CD14-positive monocyte (primary cell): ENCODE measurements around the gene ACSBG1. TPM values are rescaled to one million over a fixed set of nuclear protein-coding genes. Genes with fewer than 3 reads are reported as not detected.

Experiments
- DNase-seq, 3 donors: peaks; one replicate each; pipeline ENCODE4 v3.0.0-alpha.2; 2011 to 2022
- H2AFZ ChIP-seq: 2 replicates; pipeline ENCODE4 v1.6.0; 2012; ENCODE audit warnings: mild to moderate bottlenecking, low read depth, low read length, inconsistent platforms; ENCODE audit not compliant: insufficient read depth, poor library complexity, severe bottlenecking
- H3K27ac ChIP-seq, 2 donors: 1 replicate in 1 of 2; 2 replicates in 1 of 2; pipeline ENCODE4 v1.5.1; 2012 to 2013; ENCODE audit warnings: low read length in 2 of 2, control low read depth in 1 of 2, inconsistent platforms in 1 of 2, low read depth in 1 of 2, mild to moderate bottlenecking in 1 of 2
- H3K27me3 ChIP-seq, 2 donors: one replicate each; pipeline versions ENCODE4 v1.6.0 to v1.6.1; 2011 to 2013; ENCODE audit warnings: low read length in 2 of 2; ENCODE audit not compliant: control insufficient read depth in 2 of 2, insufficient read depth in 2 of 2
- H3K36me3 ChIP-seq, 2 donors: replicated peaks in 1 of 2; 1 replicate in 1 of 2; 2 replicates in 1 of 2; pipeline versions ENCODE4 v1.5.1 to v1.6.1; 2012 to 2013; ENCODE audit warnings: low read length in 2 of 2, control low read depth in 1 of 2, inconsistent platforms in 1 of 2, mild to moderate bottlenecking in 1 of 2; ENCODE audit not compliant: insufficient read depth in 2 of 2, control insufficient read depth in 1 of 2
- H3K4me1 ChIP-seq, 2 donors: 1 replicate in 1 of 2; 2 replicates in 1 of 2; pipeline versions ENCODE4 v1.5.1 to v1.6.1; 2012 to 2013; ENCODE audit warnings: low read length in 2 of 2, control low read depth in 1 of 2, inconsistent platforms in 1 of 2, mild to moderate bottlenecking in 1 of 2, moderate library complexity in 1 of 2; ENCODE audit not compliant: insufficient read depth in 2 of 2, control insufficient read depth in 1 of 2
- H3K4me2 ChIP-seq: replicated peaks from 2 replicates; pipeline ENCODE3; 2012; ENCODE audit warnings: low read length, moderate library complexity, mild to moderate bottlenecking; ENCODE audit not compliant: poor library complexity, severe bottlenecking; ENCODE audit errors: extremely low read depth
- H3K4me3 ChIP-seq, 3 experiments: fragments of 200-600 bp in 1 of 3; sonication (generic) in 1 of 3; replicated peaks in 1 of 3; 1 replicate in 2 of 3; 2 replicates in 1 of 3; pipeline ENCODE4 v1.5.1; 2011 to 2013; ENCODE audit warnings: low read length in 3 of 3, mild to moderate bottlenecking in 3 of 3, control low read depth in 2 of 3, low read depth in 2 of 3, inconsistent platforms in 1 of 3, moderate library complexity in 1 of 3
- H3K79me2 ChIP-seq: 2 replicates; pipeline ENCODE4 v1.6.0; 2012; ENCODE audit warnings: mild to moderate bottlenecking, control low read depth, inconsistent platforms, low read length, moderate library complexity; ENCODE audit not compliant: insufficient read depth
- H3K9ac ChIP-seq: 2 replicates; pipeline ENCODE4 v1.6.0; 2017; ENCODE audit warnings: low read length, mild to moderate bottlenecking; ENCODE audit not compliant: insufficient read depth, poor library complexity, severe bottlenecking
- H3K9me3 ChIP-seq, 2 donors: replicated peaks in 1 of 2; 1 replicate in 1 of 2; 2 replicates in 1 of 2; pipeline versions ENCODE4 v1.5.1 to v1.6.1; 2012 to 2013; ENCODE audit warnings: low read length in 2 of 2, control low read depth in 1 of 2; ENCODE audit not compliant: control insufficient read depth in 1 of 2, insufficient read depth in 1 of 2
- H4K20me1 ChIP-seq: 2 replicates; pipeline ENCODE4 v1.6.0; 2012; ENCODE audit warnings: mild to moderate bottlenecking, low read length, control low read depth, moderate library complexity; ENCODE audit not compliant: insufficient read depth
- H3K27ac Mint-ChIP-seq, 7 donors: one replicate each; pipeline ENCODE4 v1.8.0; 2020; ENCODE audit warnings: mild to moderate bottlenecking in 7 of 7, mixed read lengths in 7 of 7, moderate library complexity in 6 of 7, inconsistent platforms in 2 of 7
- H3K27me3 Mint-ChIP-seq, 3 donors: one replicate each; pipeline ENCODE4 v1.8.0; 2021 to 2022; ENCODE audit warnings: low read depth in 3 of 3, mild to moderate bottlenecking in 3 of 3, mixed read lengths in 3 of 3, moderate library complexity in 3 of 3, inconsistent platforms in 1 of 3
- H3K36me3 Mint-ChIP-seq, 2 donors: one replicate each; pipeline ENCODE4 v1.8.0; 2020; ENCODE audit warnings: mixed read lengths in 2 of 2, inconsistent platforms in 1 of 2, mild to moderate bottlenecking in 1 of 2
- H3K4me1 Mint-ChIP-seq: one replicate; pipeline ENCODE4 v1.8.0; 2020; ENCODE audit warnings: mild to moderate bottlenecking, mixed read lengths
- H3K4me3 Mint-ChIP-seq, 2 donors: one replicate each; pipeline ENCODE4 v1.8.0; 2020; ENCODE audit warnings: mild to moderate bottlenecking in 2 of 2, mixed read lengths in 2 of 2, moderate library complexity in 1 of 2
- H3K9me3 Mint-ChIP-seq, 7 donors: one replicate each; pipeline ENCODE4 v1.8.0; 2020 to 2022; ENCODE audit warnings: mixed read lengths in 7 of 7, mild to moderate bottlenecking in 6 of 7, moderate library complexity in 6 of 7, inconsistent platforms in 2 of 7
- WGBS: methylation state at CpG from one replicate; pipeline ENCODE4 v1.1.5; 2013; ENCODE audit warnings: missing lambda C conversion rate; ENCODE audit not compliant: insufficient coverage; 5-methylcytosine and 5-hydroxymethylcytosine counted together
- intact Hi-C, 2 donors: fragments of 100-400 bp; cut with micrococcal nuclease; formaldehyde crosslinking; loops; one replicate each; pipeline versions ENCODE4 v1.15.0 to v1.15.1; 2023
- polyA plus RNA-seq, 3 donors: library from polyadenylated mRNA; depleted of rRNA in 1 of 3; unstranded in 2 of 3; stranded (reverse) in 1 of 3; fragments of 300-500 nt in 2 of 3; fragments of >200 nt in 1 of 3; fragmentation: Illumina TruSeq in 2 of 3; gene quantifications; 1 replicate in 2 of 3; 2 replicates in 1 of 3; pipeline ENCODE4 v1.2.3, GENCODE V29; 2012 to 2021
- TF ChIP-seq, protein P1 (sequence below): fragments of 200-600 bp; IDR thresholded peaks from one replicate; pipeline ENCODE4 v1.8.0; 2022; ENCODE audit warnings: antibody characterized with exemption, mild to moderate bottlenecking

The ACSBG1 gene
- polyA plus RNA-seq, 3 donors: 0.01 TPM; not detected in 2

GRCh38 chr15:78156653-78157052 is 77.7 kb downstream of the ACSBG1 start:
- H3K4me2 ChIP-seq: no peak overlapping the region

DNA sequence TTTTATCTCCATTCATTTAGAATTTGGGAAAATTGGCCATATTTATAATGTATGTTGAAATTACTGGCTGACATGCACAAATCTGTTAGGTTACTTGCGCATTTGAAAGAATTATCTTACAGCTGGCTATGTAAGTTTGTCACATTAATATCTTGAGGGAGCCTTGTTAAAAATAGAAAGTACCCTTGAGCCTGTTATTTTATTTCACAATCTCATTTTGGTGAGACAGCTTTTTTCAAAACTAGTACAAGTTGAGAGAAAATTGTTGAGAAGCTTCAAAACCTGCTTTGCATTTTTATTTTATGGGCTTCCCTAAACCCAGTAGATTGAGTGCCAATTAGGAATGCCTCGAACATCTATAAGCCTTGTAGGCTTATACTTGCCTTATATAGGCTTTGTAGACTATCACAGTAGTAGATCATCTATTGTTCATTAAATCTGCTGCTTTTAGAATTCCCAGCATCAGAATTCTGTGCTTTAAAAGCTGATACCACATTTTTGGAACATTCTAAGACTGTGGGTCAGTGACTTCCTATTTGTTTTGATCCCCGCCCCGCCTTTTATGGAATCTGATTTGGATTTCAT is 78.9 kb downstream of the ACSBG1 start:
- Histone ChIP-seq H4K20me1 (peaks cover 19% of the 10 kb centered on the region), H3K4me3 (no peak overlapping the region), H3K27ac (no peak overlapping the region), H3K79me2 (peaks cover 42% of the 10 kb centered on the region), H3K9me3 (no peaks in the 10 kb centered on the region), H3K9ac (no peak overlapping the region), H3K36me3 (peaks cover 25 to 50% of the 10 kb centered on the region in 2 donors), H2AFZ (no peak overlapping the region), H3K27me3 (no peaks in the 10 kb centered on the region), H3K4me1 (peaks cover 14 to 20% of the 10 kb centered on the region in 2 donors), H3K4me2 (no peak overlapping the region)
- Mint-ChIP-seq H3K27me3 (no peaks in the 10 kb centered on the region), H3K27ac (peak overlapping the region in 3 of 7 donors; percentile 3 to 75 (median 14)), H3K4me1 (peaks cover 30% of the 10 kb centered on the region), H3K4me3 (no peak overlapping the region), H3K9me3 (no peaks in the 10 kb centered on the region), H3K36me3 (peaks cover 43 to 49% of the 10 kb centered on the region in 2 donors)
- WGBS: no CpG with 5 or more reads among the region's 4 CpGs
- intact Hi-C loops: no loop called here
- TF ChIP-seq, protein P1, sequence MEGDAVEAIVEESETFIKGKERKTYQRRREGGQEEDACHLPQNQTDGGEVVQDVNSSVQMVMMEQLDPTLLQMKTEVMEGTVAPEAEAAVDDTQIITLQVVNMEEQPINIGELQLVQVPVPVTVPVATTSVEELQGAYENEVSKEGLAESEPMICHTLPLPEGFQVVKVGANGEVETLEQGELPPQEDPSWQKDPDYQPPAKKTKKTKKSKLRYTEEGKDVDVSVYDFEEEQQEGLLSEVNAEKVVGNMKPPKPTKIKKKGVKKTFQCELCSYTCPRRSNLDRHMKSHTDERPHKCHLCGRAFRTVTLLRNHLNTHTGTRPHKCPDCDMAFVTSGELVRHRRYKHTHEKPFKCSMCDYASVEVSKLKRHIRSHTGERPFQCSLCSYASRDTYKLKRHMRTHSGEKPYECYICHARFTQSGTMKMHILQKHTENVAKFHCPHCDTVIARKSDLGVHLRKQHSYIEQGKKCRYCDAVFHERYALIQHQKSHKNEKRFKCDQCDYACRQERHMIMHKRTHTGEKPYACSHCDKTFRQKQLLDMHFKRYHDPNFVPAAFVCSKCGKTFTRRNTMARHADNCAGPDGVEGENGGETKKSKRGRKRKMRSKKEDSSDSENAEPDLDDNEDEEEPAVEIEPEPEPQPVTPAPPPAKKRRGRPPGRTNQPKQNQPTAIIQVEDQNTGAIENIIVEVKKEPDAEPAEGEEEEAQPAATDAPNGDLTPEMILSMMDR: no peak
- DNase-seq: no peak

More at GRCh38 chr15:78156653-78157052, 77.7 kb downstream of the ACSBG1 start:
- no peak for DNase-seq
- peaks cover 31% of the 10 kb centered on the region for H3K79me2 ChIP-seq
- no peak overlapping the region for H3K4me3 ChIP-seq
- no peaks in the 10 kb centered on the region for H3K27me3 ChIP-seq
- Mint-ChIP-seq H3K27me3 (no peaks in the 10 kb centered on the region), H3K36me3 (peaks cover 54% of the 10 kb centered on the region in 2 donors), H3K27ac (no peak overlapping the region), H3K4me1 (peaks cover 21% of the 10 kb centered on the region), H3K9me3 (no peaks in the 10 kb centered on the region), H3K4me3 (no peak overlapping the region)
- peaks cover 9 to 12% of the 10 kb centered on the region in 2 donors for H3K4me1 ChIP-seq
- no CpG with 5 or more reads among the region's 1 CpG for WGBS
- H4K20me1 ChIP-seq: peaks cover 19% of the 10 kb centered on the region
- H3K9me3 ChIP-seq: no peaks in the 10 kb centered on the region
- TF ChIP-seq, protein P1: no peak
- H3K9ac ChIP-seq: no peak overlapping the region
- intact Hi-C loops: no loop called here
- H3K36me3 ChIP-seq: peaks cover 38 to 62% of the 10 kb centered on the region in 2 donors
- no peak overlapping the region for H2AFZ ChIP-seq
- H3K27ac ChIP-seq: no peak overlapping the region
